H1 (cell line): ENCODE results near the gene RNF41. TPM values are rescaled to one million over a fixed set of nuclear protein-coding genes. Genes with fewer than 3 reads are reported as not detected.

Experiments
- TBP ChIP-seq: IDR thresholded peaks from 2 replicates; pipeline ENCODE4 v1.6.1; 2011; ENCODE audit warnings: low read depth, low read length, improper control_type of control experiment
- polyA plus RNA-seq, 7 experiments: library from polyadenylated mRNA; depleted of rRNA in 3 of 7; stranded (reverse) in 5 of 7; unstranded in 2 of 7; fragments of >200 nt in 5 of 7; fragments of 200-250 nt in 2 of 7; gene quantifications; 1 replicate in 5 of 7; 2 replicates in 1 of 7; 4 replicates in 1 of 7; pipeline versions ENCODE4 v1.2.1 to v1.2.3, GENCODE V29; 2011 to 2013; ENCODE audit warnings: missing spikeins in 2 of 7, mixed read lengths in 2 of 7
- total RNA-seq: library from RNA; stranded (reverse); fragmentation: NEBNext Ultra II Directional; extraction: Animal tissue kit (Norgen Biotek cat#: 25700); gene quantifications from 2 replicates; pipeline ENCODE4 v1.2.1, GENCODE V29; 2021
- TF ChIP-seq, protein P1 (sequence below): fragments of 300-600 bp; sonication (generic); IDR thresholded peaks from 2 replicates; pipeline ENCODE4 v1.7.1; 2012; ENCODE audit warnings: low read length, moderate library complexity, mild to moderate bottlenecking, inconsistent platforms; ENCODE audit not compliant: insufficient replicate concordance

RNF41 gene
- total and polyA plus RNA-seq, 2 of the 8 experiments (the other 6 are each of a cell fraction or from before 2014, with no cell fraction given), result 55.5 to 98.6 TPM

GRCh38 chr12:56154246-56154771 is 67.4 kb downstream of the RNF41 start (continued):
- TF ChIP-seq, protein P1, sequence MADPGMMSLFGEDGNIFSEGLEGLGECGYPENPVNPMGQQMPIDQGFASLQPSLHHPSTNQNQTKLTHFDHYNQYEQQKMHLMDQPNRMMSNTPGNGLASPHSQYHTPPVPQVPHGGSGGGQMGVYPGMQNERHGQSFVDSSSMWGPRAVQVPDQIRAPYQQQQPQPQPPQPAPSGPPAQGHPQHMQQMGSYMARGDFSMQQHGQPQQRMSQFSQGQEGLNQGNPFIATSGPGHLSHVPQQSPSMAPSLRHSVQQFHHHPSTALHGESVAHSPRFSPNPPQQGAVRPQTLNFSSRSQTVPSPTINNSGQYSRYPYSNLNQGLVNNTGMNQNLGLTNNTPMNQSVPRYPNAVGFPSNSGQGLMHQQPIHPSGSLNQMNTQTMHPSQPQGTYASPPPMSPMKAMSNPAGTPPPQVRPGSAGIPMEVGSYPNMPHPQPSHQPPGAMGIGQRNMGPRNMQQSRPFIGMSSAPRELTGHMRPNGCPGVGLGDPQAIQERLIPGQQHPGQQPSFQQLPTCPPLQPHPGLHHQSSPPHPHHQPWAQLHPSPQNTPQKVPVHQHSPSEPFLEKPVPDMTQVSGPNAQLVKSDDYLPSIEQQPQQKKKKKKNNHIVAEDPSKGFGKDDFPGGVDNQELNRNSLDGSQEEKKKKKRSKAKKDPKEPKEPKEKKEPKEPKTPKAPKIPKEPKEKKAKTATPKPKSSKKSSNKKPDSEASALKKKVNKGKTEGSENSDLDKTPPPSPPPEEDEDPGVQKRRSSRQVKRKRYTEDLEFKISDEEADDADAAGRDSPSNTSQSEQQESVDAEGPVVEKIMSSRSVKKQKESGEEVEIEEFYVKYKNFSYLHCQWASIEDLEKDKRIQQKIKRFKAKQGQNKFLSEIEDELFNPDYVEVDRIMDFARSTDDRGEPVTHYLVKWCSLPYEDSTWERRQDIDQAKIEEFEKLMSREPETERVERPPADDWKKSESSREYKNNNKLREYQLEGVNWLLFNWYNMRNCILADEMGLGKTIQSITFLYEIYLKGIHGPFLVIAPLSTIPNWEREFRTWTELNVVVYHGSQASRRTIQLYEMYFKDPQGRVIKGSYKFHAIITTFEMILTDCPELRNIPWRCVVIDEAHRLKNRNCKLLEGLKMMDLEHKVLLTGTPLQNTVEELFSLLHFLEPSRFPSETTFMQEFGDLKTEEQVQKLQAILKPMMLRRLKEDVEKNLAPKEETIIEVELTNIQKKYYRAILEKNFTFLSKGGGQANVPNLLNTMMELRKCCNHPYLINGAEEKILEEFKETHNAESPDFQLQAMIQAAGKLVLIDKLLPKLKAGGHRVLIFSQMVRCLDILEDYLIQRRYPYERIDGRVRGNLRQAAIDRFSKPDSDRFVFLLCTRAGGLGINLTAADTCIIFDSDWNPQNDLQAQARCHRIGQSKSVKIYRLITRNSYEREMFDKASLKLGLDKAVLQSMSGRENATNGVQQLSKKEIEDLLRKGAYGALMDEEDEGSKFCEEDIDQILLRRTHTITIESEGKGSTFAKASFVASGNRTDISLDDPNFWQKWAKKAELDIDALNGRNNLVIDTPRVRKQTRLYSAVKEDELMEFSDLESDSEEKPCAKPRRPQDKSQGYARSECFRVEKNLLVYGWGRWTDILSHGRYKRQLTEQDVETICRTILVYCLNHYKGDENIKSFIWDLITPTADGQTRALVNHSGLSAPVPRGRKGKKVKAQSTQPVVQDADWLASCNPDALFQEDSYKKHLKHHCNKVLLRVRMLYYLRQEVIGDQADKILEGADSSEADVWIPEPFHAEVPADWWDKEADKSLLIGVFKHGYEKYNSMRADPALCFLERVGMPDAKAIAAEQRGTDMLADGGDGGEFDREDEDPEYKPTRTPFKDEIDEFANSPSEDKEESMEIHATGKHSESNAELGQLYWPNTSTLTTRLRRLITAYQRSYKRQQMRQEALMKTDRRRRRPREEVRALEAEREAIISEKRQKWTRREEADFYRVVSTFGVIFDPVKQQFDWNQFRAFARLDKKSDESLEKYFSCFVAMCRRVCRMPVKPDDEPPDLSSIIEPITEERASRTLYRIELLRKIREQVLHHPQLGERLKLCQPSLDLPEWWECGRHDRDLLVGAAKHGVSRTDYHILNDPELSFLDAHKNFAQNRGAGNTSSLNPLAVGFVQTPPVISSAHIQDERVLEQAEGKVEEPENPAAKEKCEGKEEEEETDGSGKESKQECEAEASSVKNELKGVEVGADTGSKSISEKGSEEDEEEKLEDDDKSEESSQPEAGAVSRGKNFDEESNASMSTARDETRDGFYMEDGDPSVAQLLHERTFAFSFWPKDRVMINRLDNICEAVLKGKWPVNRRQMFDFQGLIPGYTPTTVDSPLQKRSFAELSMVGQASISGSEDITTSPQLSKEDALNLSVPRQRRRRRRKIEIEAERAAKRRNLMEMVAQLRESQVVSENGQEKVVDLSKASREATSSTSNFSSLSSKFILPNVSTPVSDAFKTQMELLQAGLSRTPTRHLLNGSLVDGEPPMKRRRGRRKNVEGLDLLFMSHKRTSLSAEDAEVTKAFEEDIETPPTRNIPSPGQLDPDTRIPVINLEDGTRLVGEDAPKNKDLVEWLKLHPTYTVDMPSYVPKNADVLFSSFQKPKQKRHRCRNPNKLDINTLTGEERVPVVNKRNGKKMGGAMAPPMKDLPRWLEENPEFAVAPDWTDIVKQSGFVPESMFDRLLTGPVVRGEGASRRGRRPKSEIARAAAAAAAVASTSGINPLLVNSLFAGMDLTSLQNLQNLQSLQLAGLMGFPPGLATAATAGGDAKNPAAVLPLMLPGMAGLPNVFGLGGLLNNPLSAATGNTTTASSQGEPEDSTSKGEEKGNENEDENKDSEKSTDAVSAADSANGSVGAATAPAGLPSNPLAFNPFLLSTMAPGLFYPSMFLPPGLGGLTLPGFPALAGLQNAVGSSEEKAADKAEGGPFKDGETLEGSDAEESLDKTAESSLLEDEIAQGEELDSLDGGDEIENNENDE, result no peak
- TF ChIP-seq TBP, result no peak
